Tibial nerve (tissue), 4 donors: ENCODE measurements around the gene CDH4. TPM values are rescaled to one million over a fixed set of nuclear protein-coding genes. Genes with fewer than 3 reads are reported as not detected.

Experiments used
- DNase-seq, 2 donors: peaks; one replicate each; pipeline ENCODE4 v3.0.0-alpha.2; 2019; ENCODE audit warnings: low spot score in 2 of 2
- H3K27ac ChIP-seq, 4 donors: fragments of 200-600 bp; sonication (generic) in 3 of 4; one replicate each; pipeline ENCODE4 v1.5.1; 2017 to 2019; ENCODE audit warnings: mild to moderate bottlenecking in 1 of 4
- H3K27me3 ChIP-seq, 2 donors: fragments of 200-600 bp; sonication (generic) in 1 of 2; one replicate each; pipeline versions ENCODE4 v1.5.1 to v1.6.0; 2017 to 2019
- H3K36me3 ChIP-seq, 3 donors: fragments of 200-600 bp; sonication (generic); one replicate each; pipeline ENCODE4 v1.5.1; 2018 to 2019
- H3K4me1 ChIP-seq, 4 donors: fragments of 200-600 bp; sonication (generic) in 3 of 4; one replicate each; pipeline ENCODE4 v1.5.1; 2017 to 2019
- H3K4me3 ChIP-seq, 4 donors: fragments of 200-600 bp; sonication (generic) in 3 of 4; one replicate each; pipeline ENCODE4 v1.5.1; 2017 to 2019; ENCODE audit warnings: mild to moderate bottlenecking in 1 of 4, moderate library complexity in 1 of 4
- H3K9me3 ChIP-seq, 4 donors: fragments of 200-600 bp; sonication (generic) in 3 of 4; one replicate each; pipeline ENCODE4 v1.5.1; 2017 to 2019
- EP300 ChIP-seq, 2 donors: sonication (generic); formaldehyde crosslinking; IDR thresholded peaks; one replicate each; pipeline ENCODE4 v1.6.1; 2017; ENCODE audit warnings: antibody characterized with exemption in 2 of 2, mild to moderate bottlenecking in 1 of 2
- POLR2A ChIP-seq, 2 donors: fragments of 450-650 bp; IDR thresholded peaks; one replicate each; pipeline ENCODE4 v1.6.1; 2017; ENCODE audit warnings: antibody characterized with exemption in 2 of 2, mild to moderate bottlenecking in 2 of 2, moderate library complexity in 2 of 2
- WGBS, 2 donors: methylation state at CpG; one replicate each; pipeline ENCODE4 v1.1.5; 2018; 5-methylcytosine and 5-hydroxymethylcytosine counted together
- total RNA-seq, 4 donors: library from RNA; depleted of rRNA; stranded (reverse); fragments of >200 nt; gene quantifications; one replicate each; pipeline ENCODE4 v1.1.0, GENCODE V29; 2016
- TF ChIP-seq, protein P1 (sequence below), 5 experiments: fragments of 200-600 bp in 3 of 5; fragments of 450-650 bp in 2 of 5; sonication (generic) in 3 of 5; IDR thresholded peaks; one replicate each; pipeline ENCODE4 v1.5.1; 2016 to 2019; ENCODE audit warnings: antibody characterized with exemption in 5 of 5, mild to moderate bottlenecking in 3 of 5, moderate library complexity in 2 of 5

The CDH4 gene
- total RNA-seq, 4 donors from 2014 or later: 0.78 to 2.3 (median 1.0) TPM

- Histone ChIP-seq H3K4me3 (no peak overlapping the region), H3K4me1 (peaks cover 0 to 28% (median 0%) of the 10 kb centered on the region in 4 donors), H3K27me3 (no peaks in the 10 kb centered on the region), H3K36me3 (no peaks in the 10 kb centered on the region), H3K9me3 (no peaks in the 10 kb centered on the region), H3K27ac (no peak overlapping the region)
- DNase-seq: no peak
- WGBS, 2 donors: 93 to 97% methylated on average over 8 of the region's 8 CpGs
- TF ChIP-seq, protein P1, sequence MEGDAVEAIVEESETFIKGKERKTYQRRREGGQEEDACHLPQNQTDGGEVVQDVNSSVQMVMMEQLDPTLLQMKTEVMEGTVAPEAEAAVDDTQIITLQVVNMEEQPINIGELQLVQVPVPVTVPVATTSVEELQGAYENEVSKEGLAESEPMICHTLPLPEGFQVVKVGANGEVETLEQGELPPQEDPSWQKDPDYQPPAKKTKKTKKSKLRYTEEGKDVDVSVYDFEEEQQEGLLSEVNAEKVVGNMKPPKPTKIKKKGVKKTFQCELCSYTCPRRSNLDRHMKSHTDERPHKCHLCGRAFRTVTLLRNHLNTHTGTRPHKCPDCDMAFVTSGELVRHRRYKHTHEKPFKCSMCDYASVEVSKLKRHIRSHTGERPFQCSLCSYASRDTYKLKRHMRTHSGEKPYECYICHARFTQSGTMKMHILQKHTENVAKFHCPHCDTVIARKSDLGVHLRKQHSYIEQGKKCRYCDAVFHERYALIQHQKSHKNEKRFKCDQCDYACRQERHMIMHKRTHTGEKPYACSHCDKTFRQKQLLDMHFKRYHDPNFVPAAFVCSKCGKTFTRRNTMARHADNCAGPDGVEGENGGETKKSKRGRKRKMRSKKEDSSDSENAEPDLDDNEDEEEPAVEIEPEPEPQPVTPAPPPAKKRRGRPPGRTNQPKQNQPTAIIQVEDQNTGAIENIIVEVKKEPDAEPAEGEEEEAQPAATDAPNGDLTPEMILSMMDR (IDR thresholded peaks at IDR 0.05): no peak
- TF ChIP-seq POLR2A (IDR thresholded peaks at IDR 0.05): no peak
Observed at GRCh38 chr20:61805781-61806180, 553.7 kb downstream of the CDH4 start.

DNA sequence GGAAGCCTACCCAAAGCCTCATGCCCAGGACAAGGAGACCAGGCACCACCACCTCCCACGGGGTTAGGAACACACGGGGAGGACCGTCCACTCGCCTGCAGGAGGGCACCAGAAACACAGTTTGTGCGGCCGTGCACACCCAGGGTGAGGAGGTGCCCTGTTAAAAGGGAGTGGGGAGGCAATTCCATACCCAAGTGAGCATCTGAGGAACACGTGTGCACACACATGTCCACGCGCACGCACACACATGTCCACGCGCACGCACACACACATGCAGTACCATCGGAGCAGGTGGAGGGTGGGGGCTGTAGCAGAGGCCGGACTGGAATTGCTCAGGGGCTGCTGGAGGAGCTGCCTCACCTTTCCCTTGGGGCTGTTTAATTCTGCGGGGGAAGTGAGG lies 554.3 kb downstream of the CDH4 start:
- Histone ChIP-seq H3K9me3 (no peaks in the 10 kb centered on the region), H3K27me3 (no peaks in the 10 kb centered on the region), H3K36me3 (no peaks in the 10 kb centered on the region), H3K4me1 (peaks cover 0 to 28% (median 0%) of the 10 kb centered on the region in 4 donors), H3K4me3 (no peak overlapping the region), H3K27ac (no peak overlapping the region)
- WGBS, 2 donors: 86 to 90% methylated on average over 16 of the region's 16 CpGs
- TF ChIP-seq, protein P1 (IDR thresholded peaks at IDR 0.05): no peak
- TF ChIP-seq POLR2A (IDR thresholded peaks at IDR 0.05) (no peak), EP300 (IDR thresholded peaks at IDR 0.05) (no peak)
- DNase-seq: no peak

DNA sequence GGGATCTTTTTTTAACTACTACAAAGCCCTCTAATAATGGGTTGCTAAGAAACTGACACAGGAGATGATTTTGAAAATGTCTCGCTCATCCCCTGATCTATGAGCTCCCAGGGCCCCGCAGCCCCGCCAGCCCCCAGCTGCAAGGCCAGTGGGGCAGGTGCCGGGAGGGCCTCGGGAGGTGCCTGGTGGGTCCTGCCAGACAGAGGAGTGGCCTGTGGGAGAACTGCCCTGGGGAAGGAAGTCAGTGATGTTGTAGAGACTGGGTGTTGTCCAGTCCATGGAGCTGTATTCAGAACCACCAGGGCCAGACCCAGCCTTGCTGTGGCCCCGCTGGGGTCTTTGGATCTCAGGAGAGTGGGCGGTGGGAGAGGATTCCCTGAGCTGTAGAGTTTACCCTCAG lies 554.9 kb downstream of the CDH4 start:
- TF ChIP-seq EP300 (IDR thresholded peaks at IDR 0.05) (no peak), POLR2A (IDR thresholded peaks at IDR 0.05) (no peak)
- TF ChIP-seq, protein P1 (IDR thresholded peaks at IDR 0.05): no peak
- Histone ChIP-seq H3K4me3 (no peak overlapping the region), H3K9me3 (no peaks in the 10 kb centered on the region), H3K27ac (no peak overlapping the region), H3K4me1 (peaks cover 0 to 28% (median 0%) of the 10 kb centered on the region in 4 donors), H3K27me3 (no peaks in the 10 kb centered on the region), H3K36me3 (no peaks in the 10 kb centered on the region)
- DNase-seq: no peak
- WGBS, 2 donors: 70 to 91% methylated on average over 7 of the region's 7 CpGs

GRCh38 chr20:61807471-61808160 lies 555.6 kb downstream of the CDH4 start:
- Histone ChIP-seq H3K4me3 (no peak overlapping the region), H3K36me3 (no peaks in the 10 kb centered on the region), H3K4me1 (peaks cover 0 to 28% (median 0%) of the 10 kb centered on the region in 4 donors), H3K9me3 (no peaks in the 10 kb centered on the region), H3K27ac (no peak overlapping the region), H3K27me3 (no peaks in the 10 kb centered on the region)
- 58 to 70% methylated on average over 20 to 22 of the region's 22 CpGs for WGBS, 2 donors
- no peak for DNase-seq
- TF ChIP-seq, protein P1 (IDR thresholded peaks at IDR 0.05): no peak
- TF ChIP-seq POLR2A (IDR thresholded peaks at IDR 0.05) (no peak), EP300 (IDR thresholded peaks at IDR 0.05) (no peak)

DNA sequence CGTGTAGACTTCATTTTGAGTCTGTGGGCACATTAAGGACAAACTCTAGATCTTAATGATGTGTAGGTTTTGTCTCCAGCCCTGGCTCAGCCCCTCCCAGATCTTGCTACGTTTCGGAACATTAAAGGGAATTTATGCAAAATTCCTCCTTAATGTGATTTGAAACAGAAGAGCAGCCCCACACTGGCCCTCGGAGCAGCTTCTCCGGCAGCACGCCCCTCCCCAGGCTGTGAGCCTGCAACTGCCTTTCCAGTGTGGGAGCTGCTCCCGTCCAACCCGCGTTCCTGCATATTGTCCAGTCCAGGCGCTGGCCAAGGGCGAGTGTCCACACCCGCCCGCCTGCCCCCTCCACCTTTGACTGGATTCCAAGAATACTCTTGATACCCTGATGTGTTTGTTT lies 556.4 kb downstream of the CDH4 start:
- H3K27ac ChIP-seq: no peak overlapping the region
- WGBS, 2 donors: 32 to 35% methylated on average over 13 of the region's 13 CpGs
- H3K36me3 ChIP-seq: no peaks in the 10 kb centered on the region
- no peaks in the 10 kb centered on the region for H3K27me3 ChIP-seq
- H3K4me3 ChIP-seq: no peak overlapping the region
- H3K9me3 ChIP-seq: no peaks in the 10 kb centered on the region
- peaks cover 0 to 24% (median 0%) of the 10 kb centered on the region in 4 donors for H3K4me1 ChIP-seq
- DNase-seq: no peak
- no peak for TF ChIP-seq POLR2A (IDR thresholded peaks at IDR 0.05)
- TF ChIP-seq, protein P1 (IDR thresholded peaks at IDR 0.05): no peak
- TF ChIP-seq EP300 (IDR thresholded peaks at IDR 0.05): no peak
